GM21526 (cell line): ENCODE measurements around the gene SYTL3.
"Not testable (repeated sequence)": the region's sequence is repeated elsewhere in the genome, so short reads cannot be mapped to it uniquely, and the experiment has no call there.

Experiments used
- ATAC-seq: cut with Tn5 transposase; IDR thresholded peaks from one replicate; pipeline ENCODE4 v1.9.1; 2021; ENCODE audit warnings: moderate library complexity; ENCODE audit not compliant: unreplicated experiment, low FRiP score

SYTL3 gene

GRCh38 chr6:158661156-158661685 lies 11.4 kb downstream of the SYTL3 start:
- ATAC-seq, result no peak

- no peak for ATAC-seq
Observed at GRCh38 chr6:158662607-158662953, 12.7 kb downstream of the SYTL3 start.

- ATAC-seq, result no peak
Observed at GRCh38 chr6:158662954-158663624, 13.2 kb downstream of the SYTL3 start.

- no peak for ATAC-seq
Observed at GRCh38 chr6:158663625-158664165, 13.8 kb downstream of the SYTL3 start.

- ATAC-seq, result no peak
Observed at GRCh38 chr6:158665332-158665731, 15.5 kb downstream of the SYTL3 start.

GRCh38 chr6:158666628-158667359 lies 16.9 kb downstream of the SYTL3 start:
- no peak for ATAC-seq

- ATAC-seq, result no peak
Observed at GRCh38 chr6:158667360-158667981, 17.6 kb downstream of the SYTL3 start.

GRCh38 chr6:158668707-158669103 lies 18.9 kb downstream of the SYTL3 start:
- no peak for ATAC-seq

GRCh38 chr6:158669145-158670035 lies 19.5 kb downstream of the SYTL3 start:
- ATAC-seq, result no peak

- not testable (repeated sequence) for ATAC-seq
Observed at GRCh38 chr6:158672119-158672518, 22.3 kb downstream of the SYTL3 start.

GRCh38 chr6:158672726-158673125 lies 22.9 kb downstream of the SYTL3 start:
- ATAC-seq, result no peak

- no peak for ATAC-seq
Observed at GRCh38 chr6:158674342-158675131, 24.7 kb downstream of the SYTL3 start.

GRCh38 chr6:158677094-158677493 lies 27.2 kb downstream of the SYTL3 start:
- not testable (repeated sequence) for ATAC-seq

- no peak for ATAC-seq
Observed at GRCh38 chr6:158677906-158678578, 28.2 kb downstream of the SYTL3 start.

- ATAC-seq, result no peak
Observed at GRCh38 chr6:158680015-158680414, 30.2 kb downstream of the SYTL3 start.

GRCh38 chr6:158680481-158680880 lies 30.6 kb downstream of the SYTL3 start:
- no peak for ATAC-seq

GRCh38 chr6:158684311-158684710 lies 34.5 kb downstream of the SYTL3 start:
- no peak for ATAC-seq

- ATAC-seq, result no peak
Observed at GRCh38 chr6:158684745-158685324, 35.0 kb downstream of the SYTL3 start.

GRCh38 chr6:158686311-158686710 lies 36.5 kb downstream of the SYTL3 start:
- ATAC-seq, result no peak
